Sigmoid colon (tissue), 4 donors: ENCODE results near the gene BRMS1.

Experiments used
- POLR2A ChIP-seq, 2 donors: fragments of 450-650 bp; IDR thresholded peaks; one replicate each; pipeline ENCODE4 v1.6.1; 2016; ENCODE audit warnings: antibody characterized with exemption in 2 of 2, mild to moderate bottlenecking in 2 of 2, moderate library complexity in 2 of 2
- POLR2AphosphoS5 ChIP-seq, 4 donors: sonication (generic); formaldehyde crosslinking; IDR thresholded peaks; one replicate each; pipeline ENCODE4 v1.6.1; 2017; ENCODE audit warnings: antibody characterized with exemption in 4 of 4
- TF ChIP-seq, protein P1 (sequence below), 4 experiments: fragments of 450-650 bp in 3 of 4; fragments of 200-600 bp in 1 of 4; IDR thresholded peaks; one replicate each; pipeline ENCODE4 v1.5.1; 2016 to 2019; ENCODE audit warnings: antibody characterized with exemption in 4 of 4, mild to moderate bottlenecking in 3 of 4, moderate library complexity in 2 of 4

DNA sequence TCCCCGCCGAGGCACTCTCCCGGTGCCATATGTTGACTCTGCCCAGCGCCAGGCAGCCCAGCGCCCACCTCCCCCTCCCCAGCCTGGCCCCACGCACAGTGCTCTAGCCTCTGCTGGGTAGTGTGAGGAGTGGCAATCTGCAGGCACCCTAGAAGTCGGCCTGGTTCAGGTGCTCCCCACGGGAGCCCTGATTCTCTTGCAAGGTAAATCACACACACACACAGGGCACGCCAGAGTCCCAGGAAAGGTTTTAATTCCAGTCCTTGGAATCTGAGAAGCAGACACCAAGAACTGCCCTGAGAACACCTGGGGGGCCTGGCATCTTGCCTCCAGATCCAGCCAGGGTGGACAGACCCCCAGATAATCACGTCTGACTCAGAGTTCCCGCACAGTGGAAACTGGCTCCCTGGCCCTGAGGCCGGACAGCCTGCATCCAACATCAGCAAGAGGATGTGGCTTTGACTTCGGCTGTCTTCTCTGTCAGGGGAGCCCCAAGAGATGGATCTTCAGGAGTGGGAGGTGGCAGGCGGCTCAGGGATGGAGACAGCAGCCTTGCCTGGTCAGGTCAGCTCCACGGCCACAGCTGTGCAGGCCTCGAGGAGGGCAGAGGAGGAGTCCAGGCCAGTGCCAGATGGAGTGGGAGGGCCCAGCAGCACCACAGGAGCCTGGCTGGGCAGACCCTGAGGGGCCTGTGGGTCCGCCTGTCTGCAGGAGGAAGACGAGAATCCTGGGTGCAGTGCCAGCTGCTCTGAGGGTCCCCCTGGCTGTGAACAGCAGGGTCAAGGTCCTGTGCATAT lies 7.6 kb downstream of the BRMS1 start:
- TF ChIP-seq, protein P1, sequence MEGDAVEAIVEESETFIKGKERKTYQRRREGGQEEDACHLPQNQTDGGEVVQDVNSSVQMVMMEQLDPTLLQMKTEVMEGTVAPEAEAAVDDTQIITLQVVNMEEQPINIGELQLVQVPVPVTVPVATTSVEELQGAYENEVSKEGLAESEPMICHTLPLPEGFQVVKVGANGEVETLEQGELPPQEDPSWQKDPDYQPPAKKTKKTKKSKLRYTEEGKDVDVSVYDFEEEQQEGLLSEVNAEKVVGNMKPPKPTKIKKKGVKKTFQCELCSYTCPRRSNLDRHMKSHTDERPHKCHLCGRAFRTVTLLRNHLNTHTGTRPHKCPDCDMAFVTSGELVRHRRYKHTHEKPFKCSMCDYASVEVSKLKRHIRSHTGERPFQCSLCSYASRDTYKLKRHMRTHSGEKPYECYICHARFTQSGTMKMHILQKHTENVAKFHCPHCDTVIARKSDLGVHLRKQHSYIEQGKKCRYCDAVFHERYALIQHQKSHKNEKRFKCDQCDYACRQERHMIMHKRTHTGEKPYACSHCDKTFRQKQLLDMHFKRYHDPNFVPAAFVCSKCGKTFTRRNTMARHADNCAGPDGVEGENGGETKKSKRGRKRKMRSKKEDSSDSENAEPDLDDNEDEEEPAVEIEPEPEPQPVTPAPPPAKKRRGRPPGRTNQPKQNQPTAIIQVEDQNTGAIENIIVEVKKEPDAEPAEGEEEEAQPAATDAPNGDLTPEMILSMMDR (IDR thresholded peaks at IDR 0.05) = no peak
- TF ChIP-seq POLR2A (IDR thresholded peaks at IDR 0.05) (no peak), POLR2AphosphoS5 (IDR thresholded peaks at IDR 0.05) (no peak)
